ENCODE results near the gene OR10H2.
"Not testable (repeated sequence)": the region's sequence is repeated elsewhere in the genome, so short reads cannot be mapped to it uniquely, and the experiment has no call there.

Gene OR10H2

DNA sequence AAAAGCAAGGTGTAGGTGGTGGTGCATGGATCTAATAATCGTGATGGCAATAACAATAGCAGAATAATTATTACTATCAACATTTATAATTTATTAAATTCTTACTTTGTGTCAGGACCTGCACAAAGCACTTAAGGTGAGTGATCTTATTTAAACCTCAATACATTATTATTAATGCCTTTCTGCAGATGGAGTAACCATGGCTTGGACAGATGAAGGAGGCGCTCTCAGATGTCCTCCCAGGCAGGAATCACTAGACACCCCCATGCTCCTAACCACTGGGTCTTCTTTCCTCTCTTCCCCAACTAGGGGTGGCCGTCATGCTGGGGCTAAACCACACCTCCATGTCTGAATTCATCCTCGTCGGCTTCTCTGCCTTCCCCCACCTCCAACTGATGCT lies at the start of gene OR10H2:
TSS of gene OR10H2 (plus strand) at position 301 of the 400 bp plus-strand sequence. CDS start at position 321, 20 bp downstream.
- DNase-seq, result no peak

DNA sequence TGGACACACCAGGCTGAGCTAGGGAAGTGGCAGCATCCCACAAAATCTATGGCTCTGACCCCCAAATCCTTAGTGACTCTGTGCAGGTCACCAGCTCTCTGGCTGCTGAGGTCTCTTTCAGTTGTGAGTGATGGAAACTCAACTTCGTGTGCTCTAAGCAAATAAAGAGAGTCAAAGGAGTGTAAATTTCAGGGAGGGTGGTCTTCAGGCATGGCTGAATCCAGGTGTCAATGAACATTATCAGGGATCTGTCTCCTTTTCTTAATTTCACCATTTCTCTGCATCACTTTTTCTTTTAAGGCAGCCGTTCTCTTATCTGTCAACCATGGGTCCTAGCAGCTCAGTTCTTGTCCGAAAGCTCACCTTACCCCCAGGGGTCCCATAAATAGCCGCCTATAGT lies 48.7 kb upstream of the OR10H2 start:
- DNase-seq, result no peak

GRCh38 chr19:15679865-15680264 lies 48.0 kb upstream of the OR10H2 start:
- not testable (repeated sequence) for DNase-seq

DNA sequence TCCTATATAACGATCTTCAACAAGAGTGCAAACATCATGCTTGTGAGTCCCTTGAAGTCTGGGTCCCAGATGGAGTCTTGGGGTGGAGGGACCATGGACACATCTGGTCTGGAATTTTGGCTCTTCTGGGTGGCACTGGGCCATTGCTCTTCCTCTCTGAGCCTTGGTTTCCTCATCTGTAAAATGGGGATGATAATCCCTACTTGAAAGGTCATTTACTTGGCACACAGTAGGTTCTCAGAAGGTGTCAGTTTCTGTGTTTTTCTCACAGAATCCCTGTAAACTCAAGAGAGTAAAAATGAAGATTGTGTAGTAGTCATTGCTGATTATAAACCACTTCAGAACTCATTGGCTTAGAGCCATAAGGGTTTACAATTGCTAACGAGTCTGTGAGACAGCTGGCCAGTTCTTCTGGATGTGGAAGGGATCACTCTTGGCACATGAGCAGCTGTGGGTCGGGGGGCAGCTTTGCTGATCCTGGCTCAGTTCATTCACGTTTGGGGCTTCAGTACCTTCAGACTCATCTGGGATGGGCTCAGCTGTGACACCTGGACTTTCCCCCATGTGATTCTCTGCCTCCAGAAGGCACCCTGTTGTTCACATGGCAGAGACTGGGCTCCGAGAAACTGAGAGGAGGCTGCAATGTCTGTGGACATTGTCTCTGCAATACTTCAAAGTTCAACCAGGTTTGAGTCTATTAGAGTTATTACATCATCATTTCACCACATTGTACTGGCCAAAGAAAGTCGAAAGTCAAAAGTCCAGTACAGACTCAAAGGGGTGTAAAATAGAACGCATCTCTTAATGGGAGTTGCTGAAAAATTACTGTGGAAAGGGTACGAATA lies 47.1 kb upstream of the OR10H2 start:
- DNase-seq, result no peak

DNA sequence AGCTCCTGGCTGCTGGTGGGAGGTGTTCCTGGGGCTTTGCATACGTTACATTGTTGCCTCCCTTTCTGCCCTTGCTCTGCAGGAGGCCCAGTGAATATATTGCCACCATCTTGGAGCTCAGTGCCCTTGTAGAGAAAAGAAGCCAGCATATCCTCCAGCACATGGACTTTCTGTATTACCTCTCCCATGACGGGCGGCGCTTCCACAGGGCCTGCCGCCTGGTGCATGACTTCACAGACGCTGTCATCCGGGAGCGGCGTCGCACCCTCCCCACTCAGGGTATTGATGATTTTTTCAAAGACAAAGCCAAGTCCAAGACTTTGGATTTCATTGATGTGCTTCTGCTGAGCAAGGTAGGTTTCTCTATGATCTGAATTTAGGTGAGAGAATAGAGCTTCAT lies 44.4 kb upstream of the OR10H2 start:
- DNase-seq, result no peak

DNA sequence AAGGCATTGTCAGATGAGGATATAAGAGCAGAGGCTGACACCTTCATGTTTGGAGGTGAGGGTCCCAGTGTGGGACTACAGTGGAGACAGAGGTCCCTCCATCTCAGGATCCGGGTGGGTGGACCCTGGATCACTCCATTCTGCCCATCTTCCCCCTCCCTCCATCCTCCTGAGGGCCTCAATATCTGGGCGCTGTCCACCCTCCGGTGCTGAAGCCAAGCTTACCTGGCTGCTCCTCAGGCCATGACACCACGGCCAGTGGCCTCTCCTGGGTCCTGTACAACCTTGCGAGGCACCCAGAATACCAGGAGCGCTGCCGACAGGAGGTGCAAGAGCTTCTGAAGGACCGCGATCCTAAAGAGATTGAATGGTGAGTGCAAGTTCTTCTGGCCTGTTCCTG lies 43.0 kb upstream of the OR10H2 start:
- DNase-seq, result no peak

DNA sequence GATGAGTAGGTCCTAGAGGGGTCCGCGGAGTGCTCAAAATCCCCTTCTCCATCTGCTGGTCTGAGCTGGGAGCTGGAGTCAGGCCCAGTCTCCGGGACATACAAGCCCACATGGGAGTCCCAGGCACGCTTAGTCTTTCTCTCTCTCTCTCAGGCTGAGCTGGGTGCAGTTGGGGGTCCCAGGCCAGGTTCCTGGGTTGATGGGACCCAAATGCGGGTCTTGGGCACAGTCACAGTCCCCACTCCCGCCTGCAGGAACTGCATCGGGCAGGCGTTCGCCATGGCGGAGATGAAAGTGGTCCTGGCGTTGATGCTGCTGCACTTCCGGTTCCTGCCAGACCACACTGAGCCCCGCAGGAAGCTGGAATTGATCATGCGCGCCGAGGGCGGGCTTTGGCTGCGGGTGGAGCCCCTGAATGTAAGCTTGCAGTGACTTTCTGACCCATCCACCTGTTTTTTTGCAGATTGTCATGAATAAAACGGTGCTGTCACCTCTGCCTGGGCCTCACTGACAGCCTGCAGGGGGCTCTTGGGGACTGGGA lies 31.1 kb upstream of the OR10H2 start:
- DNase-seq, result no peak

GRCh38 chr19:15701757-15702533 lies 25.9 kb upstream of the OR10H2 start:
- DNase-seq, result no peak

- DNase-seq, result peak in 2 of 3 experiments; percentile 23 to 28
Observed at GRCh38 chr19:15702534-15702930, 25.3 kb upstream of the OR10H2 start.

DNA sequence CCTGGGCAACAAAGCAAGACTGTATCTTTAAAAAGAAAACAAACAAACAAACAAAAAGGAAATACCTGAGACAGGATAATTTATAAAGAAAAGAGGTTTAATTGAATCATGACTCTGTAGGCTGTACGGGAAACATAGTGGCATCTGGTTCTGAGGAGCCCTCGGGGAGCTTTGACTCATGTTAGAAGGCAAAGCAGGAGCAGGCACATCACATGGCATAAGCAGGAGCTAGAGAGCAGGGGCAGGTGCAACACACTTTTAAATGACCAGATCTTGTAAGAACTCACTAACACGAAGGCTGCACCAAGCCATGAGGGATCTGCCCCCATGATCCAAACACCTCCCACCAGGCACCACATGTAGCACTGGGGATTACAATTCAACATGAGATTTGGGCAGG lies 13.2 kb upstream of the OR10H2 start:
- no peak for DNase-seq

DNA sequence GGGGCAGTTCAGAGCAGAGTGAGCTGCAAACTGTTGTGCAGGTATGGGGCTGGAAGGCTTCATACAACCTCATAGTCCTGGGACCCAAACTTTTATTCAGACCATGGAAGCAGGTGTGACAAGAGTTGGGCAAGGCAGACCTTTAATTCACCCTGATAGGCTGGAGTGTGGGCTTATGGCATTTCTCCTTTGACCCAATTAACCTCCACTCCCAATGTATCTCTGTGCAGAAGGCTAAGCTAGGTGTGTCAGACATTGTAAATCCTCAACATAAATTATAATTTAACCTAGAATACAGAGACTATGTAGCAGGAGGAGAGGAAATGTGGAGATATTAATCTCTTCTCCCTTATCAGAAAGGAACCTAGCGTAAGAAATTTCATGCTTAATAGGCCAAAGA lies 12.2 kb upstream of the OR10H2 start:
- DNase-seq, result no peak

GRCh38 chr19:15717809-15718208 lies 10.0 kb upstream of the OR10H2 start:
- DNase-seq, result no peak

DNA sequence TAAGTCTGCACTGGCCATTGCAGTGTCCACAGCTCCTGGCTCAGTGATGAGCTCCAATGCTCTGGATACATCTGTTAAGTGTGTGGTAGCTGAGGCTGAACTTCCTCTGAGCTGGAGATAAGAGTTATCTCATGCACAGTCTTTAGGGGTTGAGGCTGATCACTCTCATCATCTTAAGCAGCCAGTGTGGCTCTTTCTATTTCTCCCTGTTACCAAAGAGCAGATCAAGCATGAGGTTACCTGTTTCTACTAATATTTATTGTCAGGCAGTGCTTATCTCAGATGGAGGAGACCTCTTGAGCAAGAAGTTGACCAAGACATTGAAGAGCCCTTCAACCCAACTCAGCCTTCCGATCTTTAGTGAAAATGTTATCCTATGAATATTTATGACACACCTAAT lies 6.6 kb upstream of the OR10H2 start:
- no peak for DNase-seq

- DNase-seq, result no peak
Observed at GRCh38 chr19:15722956-15723355, 4.9 kb upstream of the OR10H2 start.

GRCh38 chr19:15730538-15730937 lies 2.7 kb downstream of the OR10H2 start:
- no peak for DNase-seq

- no peak for DNase-seq
Observed at GRCh38 chr19:15732388-15732787, 4.6 kb downstream of the OR10H2 start.

GRCh38 chr19:15733895-15734294 lies 6.1 kb downstream of the OR10H2 start:
- no peak for DNase-seq

DNA sequence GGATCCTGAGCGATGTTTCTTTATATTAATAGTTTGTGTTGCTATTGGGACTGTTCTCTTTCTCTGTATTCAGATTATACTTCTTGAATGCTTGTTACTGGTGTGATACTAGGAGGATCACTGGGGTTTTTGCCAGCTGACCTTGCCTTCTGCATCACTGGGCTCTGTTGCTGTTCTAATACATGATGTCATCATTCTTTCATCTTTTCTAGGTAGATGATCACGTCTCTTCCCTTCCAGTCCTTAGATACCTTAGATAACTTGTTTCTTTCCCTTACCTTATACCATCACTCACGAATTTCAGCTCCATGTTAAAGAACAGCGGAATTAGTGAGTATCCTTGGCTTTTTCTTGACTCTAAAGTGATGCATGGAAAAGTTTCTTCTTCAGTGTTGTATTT lies 9.9 kb downstream of the OR10H2 start, which contains the start of gene OR10H3:
TSS of gene OR10H3 (plus strand) at position 264 of the 400 bp plus-strand sequence. CDS start 3,408 bp downstream, outside the sequence.
- DNase-seq, result no peak

DNA sequence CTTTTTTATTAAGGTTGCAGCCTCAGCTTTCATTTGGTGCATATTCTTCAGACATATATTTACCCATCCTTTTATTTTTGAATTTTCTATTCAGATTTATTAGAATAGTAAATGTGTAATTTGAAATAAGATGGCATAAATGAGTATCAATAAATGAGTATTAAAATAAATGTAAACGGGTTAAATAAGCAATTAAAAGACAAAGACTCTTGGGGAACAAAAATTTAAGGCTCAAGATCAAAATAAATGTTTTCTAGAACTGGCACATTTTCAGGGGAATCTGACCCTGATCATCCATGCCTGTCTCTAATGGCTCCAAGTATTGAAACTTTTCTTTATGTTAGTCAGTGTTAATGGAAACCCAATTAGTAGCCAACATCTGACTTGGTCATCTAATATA lies 13.0 kb downstream of the OR10H2 start:
- DNase-seq, result no peak

- no peak for DNase-seq
Observed at GRCh38 chr19:15748239-15748638, 20.4 kb downstream of the OR10H2 start.

GRCh38 chr19:15758379-15758778 lies 30.6 kb downstream of the OR10H2 start:
- no peak for DNase-seq

- DNase-seq, result no peak
Observed at GRCh38 chr19:15759962-15760565, 32.2 kb downstream of the OR10H2 start.

DNA sequence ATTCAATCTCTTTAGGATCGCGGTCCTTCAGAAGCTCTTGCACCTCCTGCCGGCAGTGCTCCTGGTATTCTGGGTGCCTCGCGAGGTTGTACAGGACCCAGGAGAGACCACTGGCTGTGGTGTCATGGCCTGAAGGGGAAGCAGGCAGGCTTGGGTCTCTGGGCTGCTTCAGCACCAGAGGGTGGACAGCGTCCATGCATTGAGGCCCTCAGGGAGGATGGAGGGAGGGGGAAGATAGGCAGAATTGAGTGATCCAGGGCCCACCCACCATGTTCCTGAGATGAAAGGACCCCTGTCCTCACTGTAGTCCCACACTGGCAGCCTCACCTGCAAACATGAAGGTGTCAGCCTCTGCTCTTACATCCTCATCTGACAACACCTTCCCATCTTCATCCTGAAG lies 41.8 kb downstream of the OR10H2 start:
- DNase-seq, result no peak
